Activated T-cell treated with anti-CD3 and anti-CD28 coated beads, Interleukin-2, amount 50 U/mL, for 48 hours (primary cell): ENCODE data around the gene KCNK1.
A peak's percentile ranks its signal among the peaks of the same experiment; 100 is the strongest.
"Not testable (repeated sequence)": the region's sequence is repeated elsewhere in the genome, so short reads cannot be mapped to it uniquely, and the experiment has no call there.

Experiments used
- DNase-seq, 2 experiments: peaks; one replicate each; pipeline ENCODE4 v3.0.0-alpha.2; 2020

Gene KCNK1

GRCh38 chr1:233608988-233609387 lies 4.9 kb upstream of the KCNK1 start:
- DNase-seq: no peak

GRCh38 chr1:233609926-233610325 lies 4.0 kb upstream of the KCNK1 start:
- DNase-seq: no peak

- DNase-seq: no peak
Measured at GRCh38 chr1:233610628-233611027, 3.3 kb upstream of the KCNK1 start.

- not testable (repeated sequence) for DNase-seq
Measured at GRCh38 chr1:233611363-233611762, 2.5 kb upstream of the KCNK1 start.

- peak in 1 of 2 experiments; percentile 24 for DNase-seq
Measured at GRCh38 chr1:233614173-233614742, 352 bp downstream of the KCNK1 start.

GRCh38 chr1:233614743-233615521 lies 1.0 kb downstream of the KCNK1 start:
- no peak for DNase-seq

- DNase-seq: no peak
Measured at GRCh38 chr1:233615571-233615970, 1.7 kb downstream of the KCNK1 start.

GRCh38 chr1:233617025-233617424 lies 3.1 kb downstream of the KCNK1 start:
- no peak for DNase-seq

- DNase-seq: not testable (repeated sequence)
Measured at GRCh38 chr1:233619414-233619813, 5.5 kb downstream of the KCNK1 start.

- no peak for DNase-seq
Measured at GRCh38 chr1:233620065-233620464, 6.2 kb downstream of the KCNK1 start.

- DNase-seq: no peak
Measured at GRCh38 chr1:233621923-233622322, 8.0 kb downstream of the KCNK1 start.

GRCh38 chr1:233624289-233624688 lies 10.4 kb downstream of the KCNK1 start:
- no peak for DNase-seq

- DNase-seq: no peak
Measured at GRCh38 chr1:233625087-233625486, 11.2 kb downstream of the KCNK1 start.

GRCh38 chr1:233625510-233625981 lies 11.6 kb downstream of the KCNK1 start:
- DNase-seq: no peak

GRCh38 chr1:233627376-233627775 lies 13.5 kb downstream of the KCNK1 start:
- peak in 1 of 2 experiments; percentile 53 for DNase-seq

GRCh38 chr1:233627823-233628222 lies 13.9 kb downstream of the KCNK1 start:
- DNase-seq: peak in 1 of 2 experiments; percentile 23

GRCh38 chr1:233629305-233629935 lies 15.5 kb downstream of the KCNK1 start:
- no peak for DNase-seq

GRCh38 chr1:233631810-233632405 lies 18.0 kb downstream of the KCNK1 start:
- no peak for DNase-seq

- DNase-seq: no peak
Measured at GRCh38 chr1:233632436-233632835, 18.5 kb downstream of the KCNK1 start.

GRCh38 chr1:233635765-233636502 lies 22.0 kb downstream of the KCNK1 start:
- DNase-seq: no peak

- no peak for DNase-seq
Measured at GRCh38 chr1:233636503-233636877, 22.6 kb downstream of the KCNK1 start.

- DNase-seq: no peak
Measured at GRCh38 chr1:233638513-233638912, 24.6 kb downstream of the KCNK1 start.

GRCh38 chr1:233639611-233640010 lies 25.7 kb downstream of the KCNK1 start:
- no peak for DNase-seq
